ENCODE results near the gene SPR. TPM values are rescaled to one million over a fixed set of nuclear protein-coding genes. Genes with fewer than 3 reads are reported as not detected.

The SPR gene
- total and polyA plus RNA-seq, 9 of the 15 experiments (the other 6 are each of a cell fraction or from before 2014, with no cell fraction given), result 7.7 to 38.3 (median 26.3) TPM

DNA sequence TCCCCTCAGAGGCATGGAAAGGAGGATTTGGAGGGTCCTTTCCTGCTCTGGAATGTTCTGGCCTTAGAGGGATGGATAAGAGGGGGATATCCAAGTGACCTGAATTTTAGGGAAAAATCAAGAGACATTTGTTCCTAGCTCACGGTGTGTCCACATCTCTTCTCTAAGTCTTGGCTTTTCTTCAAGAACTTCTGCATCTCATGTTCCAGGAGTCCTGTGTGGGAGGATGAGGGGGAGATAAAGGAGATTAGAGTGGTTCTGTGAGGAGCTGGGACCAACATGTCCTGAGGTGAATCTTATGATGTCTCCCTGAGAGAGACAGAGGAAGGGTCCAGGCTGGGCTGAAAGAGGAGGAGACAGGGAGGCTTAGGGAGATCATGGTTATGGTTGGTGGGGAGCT is 41.8 kb downstream of the SPR start:
- CTCF ChIA-PET (ENCODE audit: low intra/inter-chr PET ratio), result no interaction called here
- ATAC-seq, result no peak
- BruUV-seq (replicated peaks), result no TSS peak
- TF ChIP-seq, protein P1, sequence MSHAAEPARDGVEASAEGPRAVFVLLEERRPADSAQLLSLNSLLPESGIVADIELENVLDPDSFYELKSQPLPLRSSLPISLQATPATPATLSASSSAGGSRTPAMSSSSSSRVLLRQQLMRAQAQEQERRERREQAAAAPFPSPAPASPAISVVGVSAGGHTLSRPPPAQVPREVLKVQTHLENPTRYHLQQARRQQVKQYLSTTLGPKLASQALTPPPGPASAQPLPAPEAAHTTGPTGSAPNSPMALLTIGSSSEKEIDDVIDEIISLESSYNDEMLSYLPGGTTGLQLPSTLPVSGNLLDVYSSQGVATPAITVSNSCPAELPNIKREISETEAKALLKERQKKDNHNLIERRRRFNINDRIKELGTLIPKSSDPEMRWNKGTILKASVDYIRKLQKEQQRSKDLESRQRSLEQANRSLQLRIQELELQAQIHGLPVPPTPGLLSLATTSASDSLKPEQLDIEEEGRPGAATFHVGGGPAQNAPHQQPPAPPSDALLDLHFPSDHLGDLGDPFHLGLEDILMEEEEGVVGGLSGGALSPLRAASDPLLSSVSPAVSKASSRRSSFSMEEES (CRISPR knock-in tag; IDR thresholded peaks at IDR 0.05), result no peak
- TF ChIP-seq TCF7 (IDR thresholded peaks at IDR 0.05; ENCODE audit: borderline replicate concordance) (no peak), CHD1 (IDR thresholded peaks at IDR 0.05; ENCODE audit: low read length) (no peak), ZNF324 (CRISPR knock-in tag; IDR thresholded peaks at IDR 0.05) (no peak), GATAD2B (IDR thresholded peaks at IDR 0.05; ENCODE audit: borderline replicate concordance) (no peak), DDX20 (tag; IDR thresholded peaks at IDR 0.05; ENCODE audit: low read depth) (no peak), MYNN (IDR thresholded peaks at IDR 0.05) (no peak), MYNN (CRISPR knock-in tag; IDR thresholded peaks at IDR 0.05) (no peak), ERF (CRISPR knock-in tag; IDR thresholded peaks at IDR 0.05) (no peak), RNF2 (IDR thresholded peaks at IDR 0.05) (no peak), COPS2 (conservative IDR thresholded peaks at IDR 0.05) (no peak), EGR1 (conservative IDR thresholded peaks at IDR 0.05) (no peak), CTBP1 (IDR thresholded peaks at IDR 0.05; ENCODE audit: borderline replicate concordance) (no peak), CSDE1 (IDR thresholded peaks at IDR 0.05) (no peak), ZBED1 (IDR thresholded peaks at IDR 0.05) (no peak)
- TF ChIP-seq, protein P2, sequence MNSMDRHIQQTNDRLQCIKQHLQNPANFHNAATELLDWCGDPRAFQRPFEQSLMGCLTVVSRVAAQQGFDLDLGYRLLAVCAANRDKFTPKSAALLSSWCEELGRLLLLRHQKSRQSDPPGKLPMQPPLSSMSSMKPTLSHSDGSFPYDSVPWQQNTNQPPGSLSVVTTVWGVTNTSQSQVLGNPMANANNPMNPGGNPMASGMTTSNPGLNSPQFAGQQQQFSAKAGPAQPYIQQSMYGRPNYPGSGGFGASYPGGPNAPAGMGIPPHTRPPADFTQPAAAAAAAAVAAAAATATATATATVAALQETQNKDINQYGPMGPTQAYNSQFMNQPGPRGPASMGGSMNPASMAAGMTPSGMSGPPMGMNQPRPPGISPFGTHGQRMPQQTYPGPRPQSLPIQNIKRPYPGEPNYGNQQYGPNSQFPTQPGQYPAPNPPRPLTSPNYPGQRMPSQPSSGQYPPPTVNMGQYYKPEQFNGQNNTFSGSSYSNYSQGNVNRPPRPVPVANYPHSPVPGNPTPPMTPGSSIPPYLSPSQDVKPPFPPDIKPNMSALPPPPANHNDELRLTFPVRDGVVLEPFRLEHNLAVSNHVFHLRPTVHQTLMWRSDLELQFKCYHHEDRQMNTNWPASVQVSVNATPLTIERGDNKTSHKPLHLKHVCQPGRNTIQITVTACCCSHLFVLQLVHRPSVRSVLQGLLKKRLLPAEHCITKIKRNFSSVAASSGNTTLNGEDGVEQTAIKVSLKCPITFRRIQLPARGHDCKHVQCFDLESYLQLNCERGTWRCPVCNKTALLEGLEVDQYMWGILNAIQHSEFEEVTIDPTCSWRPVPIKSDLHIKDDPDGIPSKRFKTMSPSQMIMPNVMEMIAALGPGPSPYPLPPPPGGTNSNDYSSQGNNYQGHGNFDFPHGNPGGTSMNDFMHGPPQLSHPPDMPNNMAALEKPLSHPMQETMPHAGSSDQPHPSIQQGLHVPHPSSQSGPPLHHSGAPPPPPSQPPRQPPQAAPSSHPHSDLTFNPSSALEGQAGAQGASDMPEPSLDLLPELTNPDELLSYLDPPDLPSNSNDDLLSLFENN (IDR thresholded peaks at IDR 0.05; ENCODE audit: low read depth in 2 of 2, low read length in 2 of 2), result no peak
- TF ChIP-seq, protein P3, sequence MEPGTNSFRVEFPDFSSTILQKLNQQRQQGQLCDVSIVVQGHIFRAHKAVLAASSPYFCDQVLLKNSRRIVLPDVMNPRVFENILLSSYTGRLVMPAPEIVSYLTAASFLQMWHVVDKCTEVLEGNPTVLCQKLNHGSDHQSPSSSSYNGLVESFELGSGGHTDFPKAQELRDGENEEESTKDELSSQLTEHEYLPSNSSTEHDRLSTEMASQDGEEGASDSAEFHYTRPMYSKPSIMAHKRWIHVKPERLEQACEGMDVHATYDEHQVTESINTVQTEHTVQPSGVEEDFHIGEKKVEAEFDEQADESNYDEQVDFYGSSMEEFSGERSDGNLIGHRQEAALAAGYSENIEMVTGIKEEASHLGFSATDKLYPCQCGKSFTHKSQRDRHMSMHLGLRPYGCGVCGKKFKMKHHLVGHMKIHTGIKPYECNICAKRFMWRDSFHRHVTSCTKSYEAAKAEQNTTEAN (CRISPR knock-in tag; IDR thresholded peaks at IDR 0.05), result no peak
- TF ChIP-seq, protein P4, sequence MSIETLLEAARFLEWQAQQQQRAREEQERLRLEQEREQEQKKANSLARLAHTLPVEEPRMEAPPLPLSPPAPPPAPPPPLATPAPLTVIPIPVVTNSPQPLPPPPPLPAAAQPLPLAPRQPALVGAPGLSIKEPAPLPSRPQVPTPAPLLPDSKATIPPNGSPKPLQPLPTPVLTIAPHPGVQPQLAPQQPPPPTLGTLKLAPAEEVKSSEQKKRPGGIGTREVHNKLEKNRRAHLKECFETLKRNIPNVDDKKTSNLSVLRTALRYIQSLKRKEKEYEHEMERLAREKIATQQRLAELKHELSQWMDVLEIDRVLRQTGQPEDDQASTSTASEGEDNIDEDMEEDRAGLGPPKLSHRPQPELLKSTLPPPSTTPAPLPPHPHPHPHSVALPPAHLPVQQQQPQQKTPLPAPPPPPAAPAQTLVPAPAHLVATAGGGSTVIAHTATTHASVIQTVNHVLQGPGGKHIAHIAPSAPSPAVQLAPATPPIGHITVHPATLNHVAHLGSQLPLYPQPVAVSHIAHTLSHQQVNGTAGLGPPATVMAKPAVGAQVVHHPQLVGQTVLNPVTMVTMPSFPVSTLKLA (conservative IDR thresholded peaks at IDR 0.05), result no peak

More for the DNA sequence above, 41.8 kb downstream of the SPR start:
- H3K27me3 ChIP-seq (ENCODE audit: control insufficient read depth in 2 of 2, insufficient read depth in 2 of 2, low read length in 2 of 2), result peaks cover 39 to 84% of the 10 kb centered on the region in 2 experiments
- peaks cover 25% of the 10 kb centered on the region for H4K20me1 ChIP-seq (replicated peaks; ENCODE audit: control insufficient read depth, insufficient read depth, low read length)
- H3K4me3 ChIP-seq, result no peak overlapping the region
- H2AFZ ChIP-seq (ENCODE audit: low read depth, low read length), result no peak overlapping the region
- in situ Hi-C loops (cut with MboI) (no loop called here), intact Hi-C loops (cut with micrococcal nuclease) (no loop called here)
- peaks cover 0 to 10% of the 10 kb centered on the region in 2 experiments; a peak in 1 of 5 replicates for H3K4me1 ChIP-seq (replicated peaks in 1 of 2; ENCODE audit: control insufficient read depth in 2 of 2, insufficient read depth in 2 of 2, low read length in 2 of 2)
- WGBS (ENCODE audit: insufficient coverage, low coverage, missing lambda C conversion rate), result 0% methylated on average over 1 of the region's 1 CpG
- no peak overlapping the region for H3K9ac ChIP-seq (ENCODE audit: insufficient read depth in 1 of 2, low read depth in 2 of 2, low read length in 2 of 2)
- DNase-seq (ENCODE audit: extremely low read depth in 1 of 4, low spot score in 3 of 4) (no peak), FAIRE-seq (no peak)
- no peaks in the 10 kb centered on the region for H3K9me3 ChIP-seq (replicated peaks; ENCODE audit: control insufficient read depth, insufficient read depth, low read depth, low read length)
- no peaks in the 10 kb centered on the region for H3K36me3 ChIP-seq (ENCODE audit: control insufficient read depth, insufficient read depth, low read length)
- H3K27ac ChIP-seq (ENCODE audit: extremely low read depth, low read depth, low read length), result no peak overlapping the region
- no peaks in the 10 kb centered on the region for H3K79me2 ChIP-seq (ENCODE audit: control insufficient read depth, insufficient read depth, low read length)
- no peaks in the 10 kb centered on the region for H3K9me1 ChIP-seq (ENCODE audit: control insufficient read depth, insufficient read depth, low read length)
- POLR2A ChIA-PET, result no interaction called here
- no peak overlapping the region for H3K4me2 ChIP-seq (ENCODE audit: insufficient read depth, low read length)

All from K562 (cell line).